Embryonic facial prominence (tissue), 1 donor: Measurements from ENCODE around the gene CROCC2.

Experiments
- DNase-seq: peaks from one replicate; pipeline ENCODE4 v3.0.0-alpha.2; 2016; ENCODE audit errors: extremely low spot score

Gene CROCC2

DNA sequence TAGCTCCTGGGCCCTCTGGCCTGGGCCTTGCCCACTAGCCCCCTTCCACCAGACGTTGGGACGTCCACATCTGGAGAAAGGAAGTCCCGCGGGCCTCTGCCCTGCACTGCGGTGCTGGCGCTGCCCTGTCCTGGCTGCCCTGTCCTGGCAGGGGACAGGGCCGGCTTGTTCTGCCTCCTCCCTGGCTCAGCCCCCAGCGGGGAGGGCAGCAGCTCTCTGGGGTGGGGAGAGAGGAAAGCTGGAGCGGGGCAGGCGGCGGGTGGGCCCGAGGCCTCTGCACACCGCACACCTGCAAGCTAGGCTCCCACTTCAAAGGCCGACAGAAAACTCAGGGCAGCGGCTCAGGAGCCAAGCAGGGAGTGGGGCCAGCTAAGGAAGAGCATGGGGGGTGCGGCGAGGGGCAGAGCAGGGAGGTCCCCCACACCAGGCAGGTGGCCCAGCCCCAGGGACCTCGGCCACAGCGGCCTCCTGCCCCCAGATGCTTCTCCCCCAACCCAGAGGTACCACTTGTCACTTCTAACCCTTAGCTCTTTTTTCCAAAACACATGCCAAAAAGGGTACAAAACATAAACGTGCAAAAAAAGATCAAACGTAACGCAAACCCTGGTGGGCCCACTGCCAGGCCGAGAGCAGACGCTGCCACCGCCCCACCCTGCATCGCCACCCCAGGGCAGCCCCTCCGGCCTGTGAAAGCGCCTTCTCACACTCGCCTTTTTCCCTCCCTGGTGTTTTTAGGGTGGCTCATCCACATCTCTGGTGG is 105.8 kb downstream of the CROCC2 start:
- DNase-seq: no peak

DNA sequence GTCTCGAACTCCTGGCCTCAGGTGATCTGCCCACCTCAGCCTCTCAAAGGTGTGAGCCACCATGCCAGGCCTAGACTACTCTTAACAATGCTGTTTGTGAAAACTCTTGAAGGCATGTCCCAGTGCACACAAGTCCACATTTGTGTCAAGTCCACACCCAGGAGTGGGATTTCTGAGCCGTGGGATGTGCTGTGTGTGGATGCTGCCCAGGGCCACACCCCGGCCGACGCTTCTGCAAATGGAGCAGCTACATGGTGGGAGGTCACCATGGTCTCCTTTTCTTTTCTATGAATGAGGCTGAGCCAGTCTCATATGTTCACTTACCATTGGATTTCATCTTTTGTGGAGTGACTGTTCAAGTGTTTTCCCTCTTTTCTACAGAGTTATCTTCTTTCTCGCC is 108.1 kb downstream of the CROCC2 start:
- DNase-seq: no peak

DNA sequence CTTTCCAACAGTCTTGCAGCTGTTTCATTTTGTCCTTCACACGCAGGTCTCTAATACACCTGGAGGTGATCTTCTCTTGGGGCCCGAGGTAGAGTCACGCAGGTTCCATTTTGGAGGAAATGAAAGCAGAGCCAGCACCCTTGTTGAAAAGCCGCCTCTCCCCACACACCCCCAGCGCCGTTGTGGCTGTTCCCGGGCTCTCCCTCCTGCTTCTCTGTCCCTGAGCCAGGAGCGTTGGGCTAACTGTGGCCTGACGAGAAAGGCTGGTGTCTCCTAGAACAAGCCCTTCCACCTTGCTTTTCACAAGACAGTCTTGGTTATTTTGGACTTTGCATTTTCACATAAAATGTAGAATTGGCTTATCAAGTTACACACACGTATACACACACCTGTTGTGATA is 108.6 kb downstream of the CROCC2 start:
- DNase-seq: no peak

DNA sequence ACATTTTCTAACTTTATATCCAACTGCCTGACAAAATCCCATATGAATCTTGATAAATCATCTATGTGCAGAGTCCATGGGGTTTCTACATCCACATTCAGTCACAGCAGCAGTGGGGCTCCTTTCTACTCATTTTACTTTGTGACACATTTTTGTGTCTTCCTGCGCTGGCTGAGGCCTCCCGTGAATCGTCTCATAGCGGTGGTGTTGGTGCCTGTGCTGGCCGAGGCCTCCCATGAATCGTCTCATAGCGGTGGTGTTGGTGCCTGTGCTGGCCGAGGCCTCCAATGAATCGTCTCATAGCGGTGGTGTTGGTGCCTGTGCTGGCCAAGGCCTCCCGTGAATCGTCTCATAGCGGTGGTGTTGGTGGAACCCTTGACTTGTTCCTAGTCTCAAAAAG is 109.3 kb downstream of the CROCC2 start:
- DNase-seq: no peak

DNA sequence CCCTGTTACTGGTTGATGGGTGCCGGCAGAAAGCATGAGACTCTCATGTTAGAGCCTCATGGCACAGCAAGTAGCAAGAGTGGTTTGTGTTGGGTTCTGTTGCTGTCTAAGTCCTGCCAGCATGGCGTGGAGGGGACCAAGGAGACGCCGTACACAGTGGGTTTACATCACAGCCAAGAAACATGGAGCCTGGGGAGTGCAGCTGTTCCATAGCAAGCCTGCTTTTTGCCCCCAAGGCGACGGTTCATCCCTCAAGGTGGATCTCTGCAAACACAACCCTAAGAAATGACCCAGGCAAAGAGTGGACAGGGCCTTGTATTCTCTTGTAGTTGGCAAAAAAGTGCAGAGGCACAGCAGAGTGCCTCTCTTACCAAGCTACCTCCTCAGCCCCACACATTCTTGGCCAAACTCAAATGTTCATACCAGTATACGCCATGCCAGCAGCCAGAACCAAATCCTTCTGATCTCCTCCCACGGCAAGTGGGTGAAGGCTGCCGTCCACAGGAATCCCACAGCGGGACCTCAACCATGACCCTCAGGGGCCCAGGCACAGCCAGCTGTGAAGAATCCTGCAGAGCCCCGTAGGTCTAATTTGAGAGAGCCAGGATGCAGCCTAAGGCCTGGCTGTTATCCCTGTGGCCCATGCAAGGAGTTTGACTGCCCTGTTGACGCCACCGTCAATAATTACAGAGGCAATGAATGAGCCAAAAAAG is 111.2 kb downstream of the CROCC2 start:
- DNase-seq: no peak

DNA sequence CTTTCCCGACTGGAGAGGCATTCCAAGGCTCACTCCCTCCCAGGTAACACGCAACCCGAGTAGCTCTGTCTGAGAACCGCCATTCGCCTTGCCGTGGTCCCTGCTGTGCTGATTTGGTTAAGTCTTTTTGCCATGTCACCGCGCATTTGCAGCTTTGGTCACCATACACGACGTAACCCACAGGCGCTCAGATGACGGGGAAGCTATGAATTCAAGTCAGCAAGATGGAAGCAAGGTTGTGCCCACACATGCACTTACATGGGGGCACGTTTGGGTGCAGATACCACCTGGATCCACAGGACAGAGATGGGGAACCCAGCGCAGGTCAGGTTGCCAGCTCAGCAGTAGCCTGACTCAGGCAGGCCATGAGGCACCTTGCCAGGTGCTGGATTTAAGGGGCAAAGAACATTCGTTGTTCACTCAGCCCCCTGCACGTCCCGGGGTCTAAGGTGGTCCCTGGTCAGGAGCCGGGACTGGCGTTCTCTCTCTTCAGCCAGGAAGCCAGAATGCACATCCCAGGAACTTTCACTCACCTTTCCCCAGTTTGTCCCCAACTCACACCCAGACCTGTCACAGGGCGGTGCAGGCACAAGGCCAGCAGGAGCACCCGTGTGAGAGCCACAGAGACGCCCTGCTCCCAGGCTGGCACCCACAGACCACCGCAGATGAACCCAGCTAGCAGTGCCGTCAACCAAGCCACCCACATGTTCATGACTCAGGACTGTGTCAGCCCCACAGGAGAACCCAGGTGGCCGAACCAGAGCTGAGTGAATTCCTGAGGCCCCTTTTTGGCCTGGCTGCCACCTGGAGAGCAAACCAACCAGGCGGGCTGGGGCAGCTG is 112.1 kb downstream of the CROCC2 start:
- no peak for DNase-seq

DNA sequence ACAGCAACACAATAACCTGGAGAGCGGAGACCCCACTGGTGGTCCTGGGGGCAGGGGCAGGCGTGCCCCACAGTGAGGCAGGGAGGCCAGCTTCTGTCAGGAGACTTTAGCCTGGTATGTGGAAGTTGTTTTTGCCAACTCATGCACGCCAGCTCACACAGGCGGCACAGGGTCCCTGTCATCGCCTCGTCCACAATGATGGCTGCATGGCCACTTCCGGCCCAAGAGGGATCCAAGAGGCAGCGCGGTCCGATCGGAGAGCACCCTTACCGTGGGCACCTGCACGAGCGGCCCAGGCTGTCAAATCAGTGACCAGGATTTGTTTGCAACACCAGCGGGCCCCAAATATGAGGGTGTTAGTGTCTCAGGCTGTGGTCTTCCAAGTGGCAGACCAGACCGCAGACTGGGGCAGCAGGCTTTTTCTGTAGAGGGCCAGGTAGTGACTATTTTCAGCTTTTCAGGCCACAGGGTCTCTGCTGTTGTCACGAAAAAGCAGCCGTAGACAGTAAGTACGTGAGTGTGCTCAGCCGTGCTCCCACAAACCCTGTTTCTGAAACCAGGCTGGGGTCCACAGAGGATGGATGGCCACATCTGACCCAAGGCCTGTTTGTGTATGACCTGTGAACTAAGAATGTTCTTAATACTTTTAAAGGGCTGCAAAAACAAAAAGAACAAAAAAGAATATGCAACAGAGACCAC is 113.5 kb downstream of the CROCC2 start:
- DNase-seq: no peak

DNA sequence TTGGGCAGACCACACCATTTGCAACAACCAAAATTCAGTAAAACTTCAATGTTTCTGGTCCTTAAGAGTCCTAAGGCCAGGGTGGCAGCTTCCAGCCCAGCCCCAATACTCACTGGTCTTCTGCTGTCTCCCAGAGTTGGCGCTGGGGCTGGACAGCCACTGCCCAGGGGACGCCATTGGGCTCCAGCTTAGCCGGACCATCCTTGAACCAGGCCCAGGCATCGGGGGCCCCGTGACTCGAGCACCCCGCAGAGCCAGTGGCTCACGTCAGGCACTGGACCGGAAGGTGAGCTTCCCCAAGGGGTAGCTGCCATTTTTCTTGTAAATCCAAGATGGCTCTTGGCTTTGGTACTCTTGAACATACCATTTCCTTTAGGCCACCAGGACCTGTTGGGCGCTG is 114.1 kb downstream of the CROCC2 start:
- no peak for DNase-seq

DNA sequence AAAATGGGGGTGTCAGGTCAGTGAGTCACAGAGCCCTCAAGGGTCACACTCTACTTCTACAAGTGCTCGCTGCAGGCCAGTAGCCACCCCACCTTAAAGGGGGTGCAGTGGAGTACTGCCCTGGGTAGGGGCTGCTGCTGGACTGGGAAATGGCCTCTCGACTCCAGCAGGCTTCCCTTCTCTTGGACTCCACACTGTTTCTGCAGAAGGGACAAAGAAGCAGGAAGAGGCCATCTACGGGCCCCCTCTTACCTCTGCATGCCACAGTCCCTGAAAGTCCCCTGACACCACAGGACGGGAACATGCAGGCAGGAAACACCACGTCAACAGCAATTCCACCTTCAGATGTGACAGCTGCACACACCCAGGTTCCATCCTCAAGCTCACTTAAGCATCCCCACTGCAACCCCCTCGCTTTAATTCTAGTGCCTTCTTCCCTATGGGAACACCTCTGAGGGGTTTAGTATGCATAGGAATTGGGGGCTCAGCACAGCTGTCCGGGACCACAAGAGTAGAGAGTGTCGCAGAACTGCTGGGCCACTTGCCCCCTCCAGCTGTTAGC is 114.6 kb downstream of the CROCC2 start:
- DNase-seq: no peak

DNA sequence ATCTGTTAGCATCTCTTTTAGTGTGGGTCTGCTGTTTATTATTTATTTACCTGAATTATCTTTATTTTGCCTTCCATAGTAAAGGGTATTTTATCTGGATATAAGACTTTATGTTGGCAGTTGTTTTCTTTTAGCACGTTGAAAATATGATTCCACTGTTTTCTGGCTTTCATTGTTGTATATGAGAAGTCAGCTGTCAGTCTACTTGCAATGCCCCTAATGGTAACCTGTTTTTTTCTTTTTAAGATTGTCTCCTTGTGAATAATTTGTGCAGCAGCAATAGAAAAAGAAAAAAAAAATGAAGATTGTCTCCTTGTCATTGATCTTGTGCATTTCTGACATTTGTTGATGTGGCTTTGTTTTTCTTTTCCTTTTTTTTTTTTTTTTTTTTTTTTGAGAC is 119.5 kb downstream of the CROCC2 start:
- no peak for DNase-seq

DNA sequence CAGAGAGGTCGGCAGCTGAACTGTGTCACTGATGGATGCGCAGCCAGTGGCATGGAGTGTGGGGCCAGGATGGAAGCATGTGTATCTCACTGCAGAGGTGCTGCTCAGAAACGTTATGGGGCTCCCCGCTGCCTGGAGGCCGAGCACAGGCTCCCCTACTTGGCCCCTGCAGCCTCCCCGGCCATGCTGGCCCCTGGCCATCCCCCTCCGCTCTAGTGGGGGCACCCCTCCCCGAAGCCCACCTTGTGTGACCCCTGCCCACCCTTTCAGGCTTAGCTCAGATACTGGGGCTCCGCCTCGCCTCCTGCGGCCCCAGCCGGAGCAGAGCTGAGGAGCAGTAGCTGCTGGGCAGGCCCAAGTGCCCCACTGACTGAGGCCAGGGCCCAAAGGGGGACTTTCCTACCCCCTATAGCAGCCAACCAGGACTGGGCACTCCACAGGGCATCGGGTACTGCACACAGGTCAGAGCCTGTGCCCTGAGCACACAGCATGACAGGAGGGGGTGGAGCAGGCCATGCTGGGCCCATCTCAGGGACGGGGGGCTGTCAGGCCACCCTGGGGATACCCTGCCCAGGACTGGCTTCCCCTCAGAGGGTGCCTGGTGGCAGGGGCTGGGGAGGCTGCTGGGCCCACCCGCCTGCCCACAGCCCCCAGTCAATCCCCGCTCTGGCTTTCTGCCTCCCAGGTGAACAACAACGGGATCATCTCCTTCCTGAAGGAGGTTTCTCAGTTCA is 123.6 kb downstream of the CROCC2 start:
- no peak for DNase-seq

DNA sequence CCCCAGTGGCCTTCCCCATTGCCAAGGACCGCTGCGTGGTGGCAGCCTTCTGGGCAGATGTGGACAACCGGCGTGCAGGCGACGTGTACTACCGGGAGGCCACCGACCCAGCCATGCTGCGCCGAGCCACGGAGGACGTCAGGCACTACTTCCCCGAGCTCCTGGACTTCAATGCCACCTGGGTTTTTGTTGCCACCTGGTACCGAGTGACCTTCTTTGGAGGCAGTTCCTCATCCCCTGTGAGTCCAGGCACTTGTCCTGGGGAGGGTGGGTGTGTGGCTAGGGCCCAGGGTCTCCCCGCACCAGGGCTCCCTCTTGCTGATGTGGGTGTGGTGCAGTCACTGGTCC is 124.2 kb downstream of the CROCC2 start:
- no peak for DNase-seq

DNA sequence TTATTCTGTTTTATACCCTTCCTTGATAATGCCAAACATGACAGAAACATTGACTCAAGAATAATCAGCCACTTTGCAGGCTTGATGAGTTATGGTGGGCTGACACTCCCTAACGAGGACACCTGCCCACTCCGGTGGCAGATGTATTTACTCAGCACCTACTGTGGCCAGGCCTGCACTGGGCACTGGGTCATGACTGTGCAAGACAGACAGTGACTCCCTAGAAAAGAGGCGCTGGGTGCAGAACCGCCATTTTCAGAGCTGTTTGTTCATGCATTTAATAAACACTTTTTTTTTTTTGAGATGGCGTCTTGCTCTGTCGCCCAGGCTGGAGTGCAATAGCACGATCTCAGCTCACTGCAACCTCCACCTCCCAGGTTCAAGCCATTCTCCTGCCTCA is 124.7 kb downstream of the CROCC2 start:
- no peak for DNase-seq

DNA sequence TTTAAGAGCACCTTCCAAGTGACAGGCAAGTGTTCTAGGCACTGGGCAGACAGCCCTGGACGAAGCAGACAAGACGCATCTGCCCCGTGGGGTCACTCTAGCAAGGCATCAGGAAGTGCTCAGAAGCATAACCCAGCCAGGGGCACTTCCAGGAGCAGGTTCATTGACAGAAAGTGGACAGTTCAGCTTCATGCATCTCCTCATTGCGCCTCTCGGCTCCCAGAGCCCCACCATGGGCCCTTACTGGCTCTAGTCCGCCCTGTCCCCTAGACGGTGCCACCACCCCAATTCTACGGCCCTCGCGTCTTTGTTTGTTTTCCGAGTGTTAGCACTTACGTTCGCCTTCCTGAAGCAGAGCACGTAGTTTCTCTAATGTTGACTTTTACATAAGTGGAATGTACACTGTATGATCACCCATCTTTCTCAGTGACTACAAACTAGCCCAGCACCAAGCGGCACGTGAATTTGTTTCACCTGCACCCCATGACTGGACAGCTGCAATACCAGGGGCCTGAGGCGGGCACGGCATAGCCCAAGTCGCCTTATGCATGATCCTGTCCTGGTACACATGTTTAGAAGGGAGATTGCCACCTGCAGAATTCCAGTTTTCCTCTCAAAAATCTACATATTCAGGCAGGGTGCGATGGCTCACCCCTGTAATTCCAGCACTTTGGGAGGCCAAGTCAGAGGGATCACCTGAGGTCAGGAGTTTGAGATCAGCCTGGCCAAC is 125.5 kb downstream of the CROCC2 start:
- DNase-seq: no peak

DNA sequence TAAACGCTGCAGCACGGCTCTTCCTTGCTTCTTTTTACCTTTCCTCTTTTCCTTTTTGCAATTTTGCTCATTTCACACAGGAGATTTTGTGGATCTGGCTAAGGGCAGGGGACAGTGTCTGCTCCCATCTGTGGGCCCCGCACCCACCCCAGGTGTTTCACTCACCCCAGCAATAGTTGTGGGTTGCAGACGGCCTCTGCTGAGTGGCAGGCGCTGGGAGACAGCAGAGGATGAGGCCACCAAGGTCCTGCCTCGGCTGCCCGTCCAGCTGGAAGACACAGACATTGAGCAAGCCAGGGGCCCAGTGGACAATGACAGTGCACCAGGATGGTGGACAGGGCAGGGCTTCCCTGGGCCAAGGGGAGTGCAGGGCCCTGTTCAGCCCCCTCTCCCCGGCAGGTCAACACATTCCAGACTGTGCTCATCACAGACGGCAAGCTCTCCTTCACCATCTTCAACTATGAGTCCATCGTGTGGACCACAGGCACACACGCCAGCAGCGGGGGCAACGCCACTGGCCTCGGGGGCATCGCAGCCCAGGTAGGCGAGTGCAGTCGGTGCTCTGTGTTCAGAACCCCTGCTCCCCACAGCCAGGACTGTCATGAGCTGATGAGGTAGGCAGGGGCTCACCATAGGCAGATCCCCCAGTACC is 127.3 kb downstream of the CROCC2 start:
- no peak for DNase-seq

DNA sequence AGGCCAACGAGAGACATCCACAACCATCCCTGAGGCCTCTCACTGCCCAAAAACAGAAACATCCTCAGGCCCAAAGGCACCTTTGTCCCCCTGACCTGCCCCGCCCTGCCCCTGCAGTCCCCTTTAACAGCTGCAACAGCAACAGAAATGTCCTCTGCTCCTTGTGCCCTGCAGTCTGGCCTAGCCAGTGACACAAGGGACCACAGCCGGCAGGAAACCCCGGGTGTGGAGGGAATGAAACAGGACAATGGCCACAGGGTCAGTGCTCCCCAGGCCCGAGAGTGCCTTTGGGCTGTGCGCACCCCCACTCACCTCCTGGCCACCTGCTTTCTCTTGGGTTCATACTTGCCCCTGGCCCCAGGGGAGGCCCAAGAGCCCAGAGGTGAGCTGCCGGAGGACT is 127.9 kb downstream of the CROCC2 start:
- DNase-seq: no peak

DNA sequence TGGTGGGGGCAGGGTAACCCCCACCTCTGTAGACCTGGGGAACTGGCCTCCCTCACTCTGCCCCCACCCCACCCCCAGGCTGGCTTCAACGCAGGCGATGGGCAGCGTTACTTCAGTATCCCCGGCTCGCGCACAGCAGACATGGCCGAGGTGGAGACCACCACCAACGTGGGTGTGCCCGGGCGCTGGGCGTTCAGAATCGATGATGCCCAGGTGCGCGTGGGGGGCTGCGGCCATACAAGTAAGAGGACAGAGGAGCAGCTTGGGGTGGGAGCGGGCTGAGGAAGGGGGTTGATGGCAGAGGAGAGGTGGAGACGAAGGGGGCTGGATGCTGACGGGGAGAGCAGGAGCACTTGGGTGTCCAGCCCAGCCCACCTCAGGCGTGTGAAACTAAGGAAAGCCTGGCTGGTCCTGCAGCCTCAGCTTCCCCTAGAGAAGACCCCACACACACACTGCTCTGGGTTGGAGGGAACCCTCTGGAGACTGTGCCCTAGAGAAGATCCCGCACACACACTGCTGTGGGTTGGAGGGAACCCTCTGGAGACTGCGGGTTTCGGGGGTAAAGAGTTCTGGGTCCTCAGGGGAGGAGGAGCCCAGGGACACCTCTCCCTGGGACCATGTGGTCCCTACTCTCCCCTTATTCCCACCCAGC is 128.5 kb downstream of the CROCC2 start:
- DNase-seq: no peak

DNA sequence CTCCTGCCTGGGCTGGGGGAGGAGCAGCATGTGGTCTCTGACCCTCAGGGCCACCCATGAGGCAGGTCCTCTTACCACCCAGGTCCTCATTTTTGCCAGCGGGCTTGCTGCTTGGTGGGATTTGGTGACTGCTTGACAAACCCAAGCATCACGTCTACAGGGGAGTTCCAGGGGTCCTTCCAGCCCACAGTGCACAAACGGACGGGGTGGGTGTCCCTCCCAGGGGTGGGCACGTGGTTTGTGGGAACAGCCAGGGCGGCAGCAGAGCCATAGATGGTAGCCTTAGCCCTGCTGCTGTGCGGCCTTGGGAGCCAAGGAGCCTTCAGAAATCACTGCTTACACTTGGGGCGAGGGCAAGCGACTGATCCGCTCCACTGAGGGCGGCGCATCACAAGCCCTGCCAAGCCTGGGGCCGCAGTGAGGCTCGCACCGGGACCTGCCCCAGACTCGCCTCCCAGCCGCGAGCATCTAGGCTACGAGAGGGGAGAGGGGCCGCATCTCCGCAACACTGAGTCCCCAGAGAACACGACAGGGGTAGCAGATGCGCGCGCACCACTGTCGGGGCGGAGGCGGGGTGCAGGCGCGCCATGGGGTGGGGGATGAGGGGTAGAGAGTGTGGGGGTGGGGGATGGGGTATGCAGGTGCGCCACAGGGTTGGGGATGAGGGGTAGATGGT is 129.1 kb downstream of the CROCC2 start:
- no peak for DNase-seq
